Vagina (tissue), 2 donors: ENCODE data around the gene PPP1CC.

Source experiments
- POLR2A ChIP-seq, 2 donors: fragments of 450-650 bp; IDR thresholded peaks; one replicate each; pipeline ENCODE4 v1.6.1; 2017; ENCODE audit warnings: antibody characterized with exemption in 2 of 2, mild to moderate bottlenecking in 2 of 2, moderate library complexity in 2 of 2
- TF ChIP-seq, protein P1 (sequence below), 3 experiments: fragments of 450-650 bp in 2 of 3; fragments of 200-600 bp in 1 of 3; sonication (generic) in 1 of 3; IDR thresholded peaks; one replicate each; pipeline ENCODE4 v1.5.1; 2017 to 2019; ENCODE audit warnings: antibody characterized with exemption in 3 of 3, mild to moderate bottlenecking in 2 of 3, moderate library complexity in 2 of 3

DNA sequence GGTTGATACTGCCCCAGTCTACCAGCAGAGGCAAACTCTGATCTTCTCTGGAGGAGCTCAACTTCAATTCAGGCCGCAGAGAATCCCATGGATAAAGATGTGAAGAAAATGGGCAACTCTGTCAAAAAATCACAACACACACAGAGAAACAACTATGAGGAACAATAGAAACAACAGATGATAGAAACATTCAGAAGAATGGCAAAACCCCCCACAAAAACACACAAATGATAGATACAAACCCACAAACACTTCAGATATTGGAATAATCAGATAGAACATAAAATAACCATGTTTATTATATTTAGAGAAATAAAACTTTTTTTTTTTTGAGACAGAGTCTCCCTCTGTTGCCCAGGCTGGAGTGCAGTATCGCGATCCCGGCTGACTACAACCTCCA, 33.8 kb downstream of the PPP1CC start:
- no peak for TF ChIP-seq POLR2A (IDR thresholded peaks at IDR 0.05)
- TF ChIP-seq, protein P1, sequence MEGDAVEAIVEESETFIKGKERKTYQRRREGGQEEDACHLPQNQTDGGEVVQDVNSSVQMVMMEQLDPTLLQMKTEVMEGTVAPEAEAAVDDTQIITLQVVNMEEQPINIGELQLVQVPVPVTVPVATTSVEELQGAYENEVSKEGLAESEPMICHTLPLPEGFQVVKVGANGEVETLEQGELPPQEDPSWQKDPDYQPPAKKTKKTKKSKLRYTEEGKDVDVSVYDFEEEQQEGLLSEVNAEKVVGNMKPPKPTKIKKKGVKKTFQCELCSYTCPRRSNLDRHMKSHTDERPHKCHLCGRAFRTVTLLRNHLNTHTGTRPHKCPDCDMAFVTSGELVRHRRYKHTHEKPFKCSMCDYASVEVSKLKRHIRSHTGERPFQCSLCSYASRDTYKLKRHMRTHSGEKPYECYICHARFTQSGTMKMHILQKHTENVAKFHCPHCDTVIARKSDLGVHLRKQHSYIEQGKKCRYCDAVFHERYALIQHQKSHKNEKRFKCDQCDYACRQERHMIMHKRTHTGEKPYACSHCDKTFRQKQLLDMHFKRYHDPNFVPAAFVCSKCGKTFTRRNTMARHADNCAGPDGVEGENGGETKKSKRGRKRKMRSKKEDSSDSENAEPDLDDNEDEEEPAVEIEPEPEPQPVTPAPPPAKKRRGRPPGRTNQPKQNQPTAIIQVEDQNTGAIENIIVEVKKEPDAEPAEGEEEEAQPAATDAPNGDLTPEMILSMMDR (IDR thresholded peaks at IDR 0.05) = no peak
